ENCODE results near the gene LSS. TPM values are rescaled to one million over a fixed set of nuclear protein-coding genes. Genes with fewer than 3 reads are reported as not detected.

The LSS gene
- total RNA-seq, 1 experiment from 2014 or later = 121 TPM

DNA sequence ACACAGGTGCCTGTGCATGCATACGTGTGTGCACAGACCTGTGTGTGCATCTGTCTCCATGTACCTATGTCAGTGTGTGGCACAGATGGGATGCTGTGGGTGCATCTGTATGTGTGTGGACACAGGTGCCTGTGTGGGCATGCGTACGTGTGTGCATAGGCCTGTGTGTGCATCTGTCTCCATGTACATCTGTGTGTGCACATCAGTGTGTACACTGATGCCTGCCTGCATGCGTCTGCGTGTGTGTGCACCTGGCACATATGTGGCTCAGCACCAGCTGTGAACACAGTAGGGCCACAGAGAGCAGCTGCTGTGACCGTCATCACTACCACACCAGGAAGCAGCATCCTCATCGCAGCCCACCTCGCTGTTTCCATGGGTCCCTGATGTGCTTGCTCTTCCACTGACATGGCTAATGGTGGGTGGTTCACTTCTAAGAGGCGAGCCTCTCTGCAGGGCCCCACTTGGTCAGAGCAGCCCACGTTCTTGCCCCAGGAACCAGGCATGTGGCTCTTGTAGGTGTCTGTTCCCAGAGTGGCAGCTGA, 34.7 kb downstream of the LSS start:
- H3K27me3 Mint-ChIP-seq (ENCODE audit: insufficient read depth, unreplicated experiment) = no peaks in the 10 kb centered on the region
- H3K4me3 Mint-ChIP-seq (ENCODE audit: unreplicated experiment) = no peak overlapping the region
- TF ChIP-seq, protein P1, sequence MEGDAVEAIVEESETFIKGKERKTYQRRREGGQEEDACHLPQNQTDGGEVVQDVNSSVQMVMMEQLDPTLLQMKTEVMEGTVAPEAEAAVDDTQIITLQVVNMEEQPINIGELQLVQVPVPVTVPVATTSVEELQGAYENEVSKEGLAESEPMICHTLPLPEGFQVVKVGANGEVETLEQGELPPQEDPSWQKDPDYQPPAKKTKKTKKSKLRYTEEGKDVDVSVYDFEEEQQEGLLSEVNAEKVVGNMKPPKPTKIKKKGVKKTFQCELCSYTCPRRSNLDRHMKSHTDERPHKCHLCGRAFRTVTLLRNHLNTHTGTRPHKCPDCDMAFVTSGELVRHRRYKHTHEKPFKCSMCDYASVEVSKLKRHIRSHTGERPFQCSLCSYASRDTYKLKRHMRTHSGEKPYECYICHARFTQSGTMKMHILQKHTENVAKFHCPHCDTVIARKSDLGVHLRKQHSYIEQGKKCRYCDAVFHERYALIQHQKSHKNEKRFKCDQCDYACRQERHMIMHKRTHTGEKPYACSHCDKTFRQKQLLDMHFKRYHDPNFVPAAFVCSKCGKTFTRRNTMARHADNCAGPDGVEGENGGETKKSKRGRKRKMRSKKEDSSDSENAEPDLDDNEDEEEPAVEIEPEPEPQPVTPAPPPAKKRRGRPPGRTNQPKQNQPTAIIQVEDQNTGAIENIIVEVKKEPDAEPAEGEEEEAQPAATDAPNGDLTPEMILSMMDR (IDR thresholded peaks at IDR 0.05; ENCODE audit: insufficient read depth in 1 of 2, low read depth in 1 of 2, low read length in 1 of 2, severe bottlenecking in 1 of 2, unreplicated experiment in 1 of 2) = no peak
- no peaks in the 10 kb centered on the region for H3K27me3 ChIP-seq (replicated peaks; ENCODE audit: control insufficient read depth, insufficient read depth, low read length)
- intact Hi-C loops (cut with micrococcal nuclease; ENCODE audit: unreplicated experiment) = no loop called here
- no peaks in the 10 kb centered on the region for H3K9me3 Mint-ChIP-seq (ENCODE audit: unreplicated experiment)
- no peak for DNase-seq
- BruUV-seq (replicated peaks) = no TSS peak
- CTCF ChIA-PET = no interaction called here
- H3K27ac Mint-ChIP-seq (ENCODE audit: unreplicated experiment) = no peak overlapping the region
- H3K4me1 ChIP-seq = peaks cover 6% of the 10 kb centered on the region
- peaks cover 6% of the 10 kb centered on the region for H3K36me3 ChIP-seq (ENCODE audit: control insufficient read depth, insufficient read depth, low read length)
- no peak overlapping the region for H3K4me3 ChIP-seq (ENCODE audit: low read depth, low read length)
- peaks cover 68% of the 10 kb centered on the region for H3K36me3 Mint-ChIP-seq (ENCODE audit: insufficient read depth, unreplicated experiment)
- H3K9me3 ChIP-seq = no peaks in the 10 kb centered on the region
- POLR2A ChIA-PET = no interaction called here
- H3K4me1 Mint-ChIP-seq (ENCODE audit: low read depth, unreplicated experiment) = peaks cover 9% of the 10 kb centered on the region

DNA sequence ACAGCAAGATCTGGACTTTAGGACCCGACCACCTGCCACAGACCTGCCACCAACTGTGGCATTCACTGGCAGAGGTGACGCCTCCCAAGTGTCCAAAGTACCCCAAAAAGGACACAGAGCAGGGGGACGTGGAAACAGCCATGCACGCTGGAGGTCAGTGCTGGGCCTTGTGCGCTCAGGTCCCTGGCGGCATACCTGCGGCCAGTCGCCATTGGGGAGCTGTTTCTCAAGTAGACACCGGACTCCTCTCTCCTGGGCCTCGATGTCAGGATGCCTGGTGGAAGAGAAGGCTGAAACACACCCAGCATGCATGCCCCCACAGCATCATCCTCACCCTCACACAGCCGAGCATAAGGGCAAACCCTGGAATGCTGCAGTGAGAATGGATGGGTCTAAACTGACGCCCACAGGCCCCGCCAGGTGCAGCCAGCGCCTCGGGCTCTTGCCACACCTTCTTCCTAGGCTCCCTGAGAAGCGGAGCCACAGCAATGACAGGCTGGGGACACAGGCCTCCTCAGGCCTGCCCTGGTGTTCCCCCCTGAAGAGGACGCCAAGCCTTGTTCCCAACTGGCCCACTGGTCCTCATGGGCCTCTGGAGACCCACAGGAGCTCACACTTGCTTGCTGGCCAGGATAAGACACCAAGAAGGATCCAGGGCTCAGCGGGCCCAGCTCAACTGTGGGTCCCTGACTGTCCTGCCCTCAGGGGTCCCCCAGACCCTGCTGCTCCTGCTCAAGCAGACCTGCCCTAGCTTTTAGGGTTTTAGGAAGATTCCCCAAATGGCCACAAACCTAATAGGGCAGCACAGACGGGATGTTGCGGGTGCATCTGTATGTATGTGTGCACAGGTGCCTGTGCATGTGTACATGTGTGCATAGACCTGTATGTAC, 36.6 kb downstream of the LSS start:
- intact Hi-C loops (cut with micrococcal nuclease; ENCODE audit: unreplicated experiment) = no loop called here
- Histone ChIP-seq H3K9me3 (no peaks in the 10 kb centered on the region), H3K36me3 (ENCODE audit: control insufficient read depth, insufficient read depth, low read length) (peaks cover 7% of the 10 kb centered on the region), H3K27me3 (replicated peaks; ENCODE audit: control insufficient read depth, insufficient read depth, low read length) (no peaks in the 10 kb centered on the region), H3K4me1 (peaks cover 11% of the 10 kb centered on the region), H3K4me3 (ENCODE audit: low read depth, low read length) (no peak overlapping the region)
- DNase-seq = no peak
- H3K27ac Mint-ChIP-seq (ENCODE audit: unreplicated experiment) = no peak overlapping the region
- H3K9me3 Mint-ChIP-seq (ENCODE audit: unreplicated experiment) = no peaks in the 10 kb centered on the region
- H3K27me3 Mint-ChIP-seq (ENCODE audit: insufficient read depth, unreplicated experiment) = no peaks in the 10 kb centered on the region
- H3K4me3 Mint-ChIP-seq (ENCODE audit: unreplicated experiment) = no peak overlapping the region
- no TSS peak for BruUV-seq (replicated peaks)
- TF ChIP-seq, protein P1 (IDR thresholded peaks at IDR 0.05; ENCODE audit: insufficient read depth in 1 of 2, low read depth in 1 of 2, low read length in 1 of 2, severe bottlenecking in 1 of 2, unreplicated experiment in 1 of 2) = no peak
- CTCF ChIA-PET = no interaction called here
- peaks cover 21% of the 10 kb centered on the region for H3K4me1 Mint-ChIP-seq (ENCODE audit: low read depth, unreplicated experiment)
- POLR2A ChIA-PET = no interaction called here
- H3K36me3 Mint-ChIP-seq (ENCODE audit: insufficient read depth, unreplicated experiment) = peaks cover 62% of the 10 kb centered on the region

DNA sequence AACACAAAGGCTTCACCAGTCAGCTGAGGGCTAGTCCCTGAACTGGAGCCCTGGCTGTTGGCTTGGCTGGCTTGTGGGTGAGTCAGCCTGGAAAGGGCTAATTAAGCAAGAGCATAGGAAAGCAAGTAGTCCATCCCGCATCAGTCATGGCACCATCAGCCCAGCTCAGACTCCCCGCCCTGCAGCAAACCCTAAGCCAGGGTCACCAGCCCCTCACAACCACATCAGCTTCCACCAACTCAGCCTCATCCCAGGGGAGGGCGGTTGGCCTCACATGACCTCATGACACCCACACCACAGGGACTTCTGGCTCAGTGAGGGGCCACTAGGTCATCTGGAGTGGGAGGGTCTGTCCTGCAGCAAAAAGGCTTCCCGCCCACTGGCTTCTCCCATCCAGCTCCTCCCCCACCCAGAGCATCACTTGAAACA, 37.3 kb downstream of the LSS start:
- ChIA-PET CTCF (no interaction called here), POLR2A (no interaction called here)
- Mint-ChIP-seq H3K4me3 (ENCODE audit: unreplicated experiment) (no peak overlapping the region), H3K27ac (ENCODE audit: unreplicated experiment) (no peak overlapping the region), H3K9me3 (ENCODE audit: unreplicated experiment) (no peaks in the 10 kb centered on the region), H3K4me1 (ENCODE audit: low read depth, unreplicated experiment) (peaks cover 21% of the 10 kb centered on the region), H3K36me3 (ENCODE audit: insufficient read depth, unreplicated experiment) (peaks cover 58% of the 10 kb centered on the region), H3K27me3 (ENCODE audit: insufficient read depth, unreplicated experiment) (no peaks in the 10 kb centered on the region)
- Histone ChIP-seq H3K4me3 (ENCODE audit: low read depth, low read length) (no peak overlapping the region), H3K27me3 (replicated peaks; ENCODE audit: control insufficient read depth, insufficient read depth, low read length) (no peaks in the 10 kb centered on the region), H3K36me3 (ENCODE audit: control insufficient read depth, insufficient read depth, low read length) (peaks cover 7% of the 10 kb centered on the region), H3K4me1 (peaks cover 11% of the 10 kb centered on the region), H3K9me3 (no peaks in the 10 kb centered on the region)
- BruUV-seq (replicated peaks) = no TSS peak
- no peak for DNase-seq
- TF ChIP-seq, protein P1 (IDR thresholded peaks at IDR 0.05; ENCODE audit: insufficient read depth in 1 of 2, low read depth in 1 of 2, low read length in 1 of 2, severe bottlenecking in 1 of 2, unreplicated experiment in 1 of 2) = no peak
- intact Hi-C loops (cut with micrococcal nuclease; ENCODE audit: unreplicated experiment) = no loop called here
